ENCODE measurements around the gene UBR2. TPM values are rescaled to one million over a fixed set of nuclear protein-coding genes. Genes with fewer than 3 reads are reported as not detected.
"Not testable (repeated sequence)": the region's sequence is repeated elsewhere in the genome, so short reads cannot be mapped to it uniquely, and the experiment has no call there.

Gene UBR2
- total RNA-seq, 2 experiments from 2014 or later, result 31.4 to 32.5 TPM

GRCh38 chr6:42555477-42556457, 8.1 kb upstream of the UBR2 start:
- peaks cover 5% of the 10 kb centered on the region for H3K4me1 Mint-ChIP-seq (ENCODE audit: low read depth)
- ChIA-PET POLR2A (no interaction called here), CTCF (interaction anchor here (1.0 to 3.1 kb wide), 4 partner anchors 8 to 451 kb away, joined by 4 to 28 read pairs (median 6); partner anchors contain the start of gene UBR2)
- no peaks in the 10 kb centered on the region for H3K36me3 Mint-ChIP-seq
- H3K4me3 Mint-ChIP-seq, result no peak overlapping the region
- peak; percentile 28 for DNase-seq
- intact Hi-C loops (cut with micrococcal nuclease), result no loop called here
- H3K9me3 Mint-ChIP-seq, result peaks cover 6% of the 10 kb centered on the region
- no peaks in the 10 kb centered on the region for H3K27me3 Mint-ChIP-seq
- H3K27ac Mint-ChIP-seq, result no peak overlapping the region

DNA sequence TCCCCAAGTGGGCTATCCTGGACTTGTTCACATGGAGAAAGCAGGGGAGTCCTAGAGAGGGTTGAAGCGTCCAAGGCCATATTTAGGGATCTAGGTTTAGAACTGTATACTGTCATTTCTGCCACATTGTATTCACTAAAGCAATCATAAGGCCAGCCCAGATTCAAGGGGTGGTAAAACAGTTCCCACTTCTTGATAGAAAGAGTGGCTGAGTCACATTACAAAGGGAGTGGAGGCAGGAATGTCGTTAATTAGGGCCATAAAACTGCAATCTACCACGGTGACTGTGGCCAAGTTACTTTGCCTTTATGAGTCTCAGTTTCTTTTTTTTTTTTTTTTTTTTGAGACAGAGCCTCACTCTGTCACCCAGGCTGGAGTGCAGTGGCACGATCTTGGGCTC, 7.4 kb upstream of the UBR2 start:
- Mint-ChIP-seq H3K27me3 (no peaks in the 10 kb centered on the region), H3K9me3 (peaks cover 6% of the 10 kb centered on the region), H3K4me3 (no peak overlapping the region), H3K36me3 (no peaks in the 10 kb centered on the region), H3K27ac (no peak overlapping the region), H3K4me1 (ENCODE audit: low read depth) (peaks cover 5% of the 10 kb centered on the region)
- ChIA-PET POLR2A (no interaction called here), CTCF (interaction anchor here (1.0 to 3.1 kb wide), 3 partner anchors 9 to 452 kb away, joined by 3 to 28 read pairs (median 5); no protein-coding TSS in a partner anchor)
- intact Hi-C loops (cut with micrococcal nuclease), result no loop called here
- DNase-seq, result no peak

DNA sequence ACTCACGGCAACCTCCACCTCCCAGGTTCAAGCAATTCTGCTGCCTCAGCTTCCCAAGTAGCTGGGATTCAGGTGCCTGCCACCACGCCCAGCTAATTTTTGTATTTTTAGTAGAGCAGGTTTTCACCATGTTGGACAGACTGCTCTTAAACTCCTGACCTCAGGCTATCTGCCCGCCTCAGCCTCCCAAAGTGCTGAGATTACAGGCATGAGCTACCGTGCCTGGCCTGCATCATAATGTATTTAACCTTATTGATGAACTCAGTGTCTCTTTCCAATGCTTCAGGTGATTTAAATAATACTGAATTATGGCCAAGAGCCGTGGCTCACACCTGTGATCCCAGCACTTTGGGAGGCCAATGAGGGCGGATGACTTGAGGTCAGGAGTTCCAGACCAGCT, 4.6 kb upstream of the UBR2 start:
- CTCF ChIA-PET, result interaction anchor here (8.8 kb wide), 1 partner anchor 11 kb away, joined by 81 read pairs; no protein-coding TSS in a partner anchor
- H3K9me3 Mint-ChIP-seq; DNase-seq; H3K27me3 Mint-ChIP-seq; POLR2A ChIA-PET; H3K27ac Mint-ChIP-seq; H3K4me3 Mint-ChIP-seq; H3K36me3 Mint-ChIP-seq; intact Hi-C loops (cut with micrococcal nuclease); H3K4me1 Mint-ChIP-seq (ENCODE audit: low read depth): not testable (repeated sequence)

DNA sequence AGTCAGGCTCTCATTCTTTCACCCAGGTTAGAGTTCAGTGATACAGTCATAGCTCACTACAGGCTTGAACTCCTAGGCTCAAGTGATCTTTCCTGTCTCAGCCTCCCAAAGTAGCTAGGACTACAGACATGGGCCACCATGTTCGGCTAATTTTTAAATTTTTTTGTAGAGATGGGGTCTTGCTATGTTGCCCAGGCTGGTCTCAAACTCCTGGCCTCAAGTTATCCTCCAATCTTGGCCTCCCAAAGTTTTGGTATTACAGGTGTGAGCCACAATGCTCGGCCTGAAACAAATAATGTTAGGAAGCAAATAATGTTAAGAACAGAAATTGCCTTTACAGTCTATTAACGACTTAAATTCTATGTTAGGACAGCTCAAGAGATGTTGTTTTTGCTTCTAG, 1.8 kb upstream of the UBR2 start:
- Mint-ChIP-seq H3K4me1 (ENCODE audit: low read depth) (peaks cover 14% of the 10 kb centered on the region), H3K4me3 (no peak overlapping the region), H3K27me3 (no peaks in the 10 kb centered on the region), H3K9me3 (no peaks in the 10 kb centered on the region), H3K36me3 (peaks cover 8% of the 10 kb centered on the region), H3K27ac (no peak overlapping the region)
- POLR2A ChIA-PET, result no interaction called here
- no peak for DNase-seq
- CTCF ChIA-PET, result interaction anchor here (8.8 kb wide), 1 partner anchor 14 kb away, joined by 81 read pairs; no protein-coding TSS in a partner anchor
- intact Hi-C loops (cut with micrococcal nuclease), result loop anchor here (5.0 kb wide), 3 partner anchors 460 to 610 kb away; partner anchors contain the start of gene SRF

DNA sequence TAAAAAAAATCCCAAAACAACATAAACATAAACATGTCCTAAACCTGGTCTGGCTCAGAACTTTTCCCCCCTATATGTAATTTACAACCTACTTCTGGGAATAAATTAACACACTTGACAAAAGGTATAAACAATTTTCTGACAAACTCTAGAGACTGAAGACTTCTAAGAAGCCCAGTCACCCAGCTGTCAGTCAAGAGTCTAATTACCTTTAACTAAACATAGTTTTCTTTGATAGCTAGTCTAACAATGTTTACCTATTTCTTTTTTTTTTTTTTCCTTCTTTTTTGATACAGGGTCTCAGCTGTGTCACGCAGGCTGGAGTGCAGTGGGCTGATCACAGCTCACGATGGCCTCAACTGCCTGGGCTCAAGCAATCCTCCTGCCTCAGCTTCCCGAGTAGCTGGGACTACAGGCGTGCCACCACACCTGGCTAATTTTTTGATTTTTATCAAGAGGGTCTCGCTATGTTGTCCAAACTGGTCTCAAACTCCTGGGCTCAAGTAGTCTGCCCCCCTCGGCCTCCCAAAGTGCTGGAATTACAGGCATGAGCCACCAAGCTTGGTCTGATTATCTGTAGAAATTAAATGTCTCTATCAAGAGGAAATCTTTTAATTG, 932 bp upstream of the UBR2 start:
- peaks cover 18% of the 10 kb centered on the region for H3K4me1 Mint-ChIP-seq (ENCODE audit: low read depth)
- intact Hi-C loops (cut with micrococcal nuclease), result loop anchor here (1.0 to 5.0 kb wide), 6 partner anchors 316 to 642 kb away; partner anchors contain the start of genes BYSL, MED20, MRPS10 and RPL7L1
- peak overlapping the region; percentile 83 for H3K4me3 Mint-ChIP-seq
- CTCF ChIA-PET, result interaction anchor here (0.7 to 8.8 kb wide), 9 partner anchors 8 to 463 kb away, joined by 3 to 81 read pairs (median 4); no protein-coding TSS in a partner anchor
- no peaks in the 10 kb centered on the region for H3K27me3 Mint-ChIP-seq
- H3K9me3 Mint-ChIP-seq, result no peaks in the 10 kb centered on the region
- peaks cover 8% of the 10 kb centered on the region for H3K36me3 Mint-ChIP-seq
- H3K27ac Mint-ChIP-seq, result no peak overlapping the region
- no peak for DNase-seq
- POLR2A ChIA-PET, result interaction anchor here (0.7 kb wide), 1 partner anchor 15 kb away, joined by 3 read pairs; no protein-coding TSS in a partner anchor

DNA sequence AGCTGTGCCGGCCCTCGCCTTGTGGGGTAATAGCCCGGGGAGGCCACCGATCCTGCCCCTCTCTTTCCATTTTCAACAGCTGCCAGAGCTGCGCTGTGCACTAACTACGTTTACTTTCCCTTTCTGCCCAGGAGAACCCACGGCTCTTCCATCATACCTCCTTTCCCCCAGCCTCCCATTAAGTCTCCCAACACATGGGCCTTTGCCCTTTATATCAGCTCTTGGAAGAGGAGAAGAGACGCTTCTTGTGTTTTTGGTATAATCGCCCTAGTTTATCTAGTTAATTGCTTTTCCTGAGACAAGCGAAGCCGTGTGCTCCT, 637 bp downstream of the UBR2 start:
- Mint-ChIP-seq H3K4me1 (ENCODE audit: low read depth) (peaks cover 29% of the 10 kb centered on the region), H3K27ac (peak overlapping the region; percentile 91), H3K9me3 (no peaks in the 10 kb centered on the region), H3K27me3 (no peaks in the 10 kb centered on the region), H3K36me3 (peaks cover 15% of the 10 kb centered on the region), H3K4me3 (peak overlapping the region; percentile 83)
- POLR2A ChIA-PET, result interaction anchor here (0.7 to 2.3 kb wide), 3 partner anchors 161 to 315 kb away, joined by 3 to 8 read pairs (median 3); partner anchors contain the start of genes RPL7L1 and TBCC
- intact Hi-C loops (cut with micrococcal nuclease), result loop anchor here (5.0 kb wide), 3 partner anchors 462 to 608 kb away; partner anchors contain the start of gene SRF
- CTCF ChIA-PET, result interaction anchor here (0.5 to 8.8 kb wide), 14 partner anchors 8 to 349 kb away, joined by 3 to 81 read pairs (median 4); no protein-coding TSS in a partner anchor
- DNase-seq, result no peak

DNA sequence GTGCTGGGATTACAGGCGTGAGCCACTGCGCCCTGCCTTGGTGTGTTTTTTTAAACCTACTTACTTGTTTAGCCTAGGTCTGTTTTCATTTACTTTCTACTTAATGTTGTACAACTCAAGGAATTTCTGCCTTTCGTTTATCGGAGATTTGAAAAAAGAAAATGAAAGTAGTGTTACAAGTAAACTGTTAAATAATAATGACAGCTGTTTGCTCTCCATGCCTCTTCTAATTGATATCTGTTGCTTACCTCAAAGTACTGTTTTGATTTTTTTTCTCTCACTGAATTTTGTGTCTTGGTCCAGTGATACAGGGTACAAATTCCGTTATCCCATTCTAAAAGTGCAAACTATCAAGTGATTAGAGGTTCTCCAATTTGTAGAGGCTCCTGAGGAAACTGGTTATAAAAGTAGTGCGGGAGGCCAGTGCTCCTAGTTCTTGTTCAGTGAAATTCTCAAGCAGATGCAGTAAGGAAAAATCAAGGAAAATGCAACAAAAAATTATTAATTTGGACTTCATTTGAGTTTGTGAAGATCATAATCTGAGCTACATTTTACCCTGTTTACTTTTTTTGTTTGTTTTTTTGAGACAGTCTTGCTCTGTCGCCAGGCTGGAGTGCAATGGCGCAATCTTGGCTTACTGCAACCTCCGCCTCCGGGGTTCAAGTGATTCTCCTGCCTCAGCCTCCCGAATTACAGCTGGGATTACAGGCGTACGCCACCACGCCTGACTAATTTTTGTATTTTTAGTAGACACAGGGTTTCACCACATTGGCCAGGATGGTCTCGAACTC, 2.2 kb downstream of the UBR2 start:
- intact Hi-C loops (cut with micrococcal nuclease), result loop anchor here (5.0 kb wide), 4 partner anchors 51 to 326 kb away; a partner anchor contains a TSS
- peak overlapping the region; percentile 91 for H3K27ac Mint-ChIP-seq
- CTCF ChIA-PET, result interaction anchor here (1.3 to 8.8 kb wide), 3 partner anchors 18 to 779 kb away, joined by 3 to 81 read pairs (median 4); partner anchors contain the start of gene TOMM6
- H3K27me3 Mint-ChIP-seq, result no peaks in the 10 kb centered on the region
- peaks cover 35% of the 10 kb centered on the region for H3K4me1 Mint-ChIP-seq (ENCODE audit: low read depth)
- no peaks in the 10 kb centered on the region for H3K9me3 Mint-ChIP-seq
- H3K4me3 Mint-ChIP-seq, result peak overlapping the region; percentile 83
- peaks cover 15% of the 10 kb centered on the region for H3K36me3 Mint-ChIP-seq
- POLR2A ChIA-PET, result interaction anchor here (0.6 kb wide), 1 partner anchor 26 kb away, joined by 5 read pairs; no protein-coding TSS in a partner anchor
- no peak for DNase-seq

GRCh38 chr6:42566614-42567208, 2.9 kb downstream of the UBR2 start:
- ChIA-PET CTCF (interaction anchor here (1.3 to 8.8 kb wide), 2 partner anchors 19 to 779 kb away, joined by 3 to 81 read pairs; partner anchors contain the start of gene TOMM6), POLR2A (no interaction called here)
- Mint-ChIP-seq H3K27me3 (no peaks in the 10 kb centered on the region), H3K4me3 (peak overlapping the region; percentile 83), H3K4me1 (ENCODE audit: low read depth) (peaks cover 35% of the 10 kb centered on the region), H3K9me3 (no peaks in the 10 kb centered on the region), H3K36me3 (peaks cover 15% of the 10 kb centered on the region), H3K27ac (peak overlapping the region; percentile 56)
- intact Hi-C loops (cut with micrococcal nuclease), result loop anchor here (5.0 kb wide), 4 partner anchors 51 to 326 kb away; a partner anchor contains a TSS
- DNase-seq, result no peak

- Mint-ChIP-seq H3K4me3 (peak overlapping the region; percentile 29), H3K4me1 (ENCODE audit: low read depth) (peaks cover 39% of the 10 kb centered on the region), H3K27ac (peak overlapping the region; percentile 56), H3K36me3 (peaks cover 15% of the 10 kb centered on the region)
- DNase-seq, H3K27me3 Mint-ChIP-seq, H3K9me3 Mint-ChIP-seq, POLR2A ChIA-PET: not testable (repeated sequence)
- CTCF ChIA-PET, result interaction anchor here (1.3 to 8.8 kb wide), 2 partner anchors 19 to 780 kb away, joined by 3 to 81 read pairs; partner anchors contain the start of gene TOMM6
- intact Hi-C loops (cut with micrococcal nuclease), result loop anchor here (5.0 kb wide), 4 partner anchors 50 to 325 kb away; a partner anchor contains a TSS
Observed at GRCh38 chr6:42567237-42567636, 3.4 kb downstream of the UBR2 start.

DNA sequence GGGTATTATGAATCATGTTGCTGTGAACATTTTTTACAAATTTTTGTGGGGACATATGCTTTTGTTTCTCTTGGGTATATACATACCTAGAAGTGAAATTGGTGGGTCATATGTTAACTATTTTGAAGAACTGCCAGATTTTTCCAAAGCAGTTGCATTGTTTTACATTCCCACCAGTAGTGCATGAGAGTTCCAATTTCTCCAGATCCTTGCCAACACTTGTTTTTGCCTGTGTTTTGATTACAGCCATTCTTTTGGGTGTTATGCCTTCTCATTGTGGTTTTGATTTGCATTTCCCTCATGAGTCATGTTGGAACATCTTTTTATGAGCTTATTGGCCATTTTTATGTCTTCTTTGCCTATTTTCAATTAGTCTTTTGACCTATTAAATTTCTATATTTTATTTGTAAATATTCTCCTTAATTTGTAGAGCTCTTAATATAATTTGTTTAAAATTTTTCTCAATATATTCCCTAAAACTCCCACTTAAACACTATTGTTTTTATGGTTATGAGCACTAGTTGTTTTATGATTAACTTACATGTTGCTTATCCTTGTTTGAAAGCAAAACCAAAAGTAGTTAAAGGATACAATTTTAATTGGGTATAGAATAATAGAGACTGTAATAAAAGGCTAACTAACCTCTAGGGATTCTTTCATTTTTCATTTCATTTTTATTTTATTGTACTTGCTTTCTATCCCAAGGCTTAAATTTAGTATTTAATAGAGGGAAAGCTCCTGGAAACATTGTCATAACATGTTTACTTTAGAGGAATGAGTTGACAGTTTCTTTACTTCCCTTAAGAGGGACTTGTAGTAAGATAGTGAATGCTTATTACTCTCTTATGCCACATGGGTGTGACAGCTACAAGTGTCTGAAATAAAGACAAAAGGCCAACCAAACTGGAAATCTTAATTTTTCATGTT, 5.5 kb downstream of the UBR2 start:
- CTCF ChIA-PET, result interaction anchor here (1.0 to 2.0 kb wide), 4 partner anchors 21 to 352 kb away, joined by 3 to 11 read pairs (median 3); partner anchors contain the start of gene MRPS10
- no peak for DNase-seq
- POLR2A ChIA-PET, result interaction anchor here (0.5 kb wide), 1 partner anchor 444 kb away, joined by 3 read pairs; no protein-coding TSS in a partner anchor
- Mint-ChIP-seq H3K27me3 (no peaks in the 10 kb centered on the region), H3K9me3 (no peaks in the 10 kb centered on the region), H3K4me1 (ENCODE audit: low read depth) (peaks cover 49% of the 10 kb centered on the region), H3K36me3 (peaks cover 22% of the 10 kb centered on the region), H3K4me3 (no peak overlapping the region), H3K27ac (peak overlapping the region; percentile 82)
- intact Hi-C loops (cut with micrococcal nuclease), result loop anchor here (1.0 to 5.0 kb wide), 6 partner anchors 48 to 323 kb away; a partner anchor contains a TSS

Measured in activated CD4-positive, alpha-beta memory T cell treated with anti-CD3 and anti-CD28 coated beads for 36 hours (primary cell).